H1 (cell line): Measurements from ENCODE around the gene TBC1D24. TPM values are rescaled to one million over a fixed set of nuclear protein-coding genes. Genes with fewer than 3 reads are reported as not detected.

ENCODE experiments used
- CTBP2 ChIP-seq: IDR thresholded peaks from 2 replicates; pipeline ENCODE4 v1.7.0; 2011; ENCODE audit warnings: borderline replicate concordance, mild to moderate bottlenecking, moderate library complexity, mixed read lengths, low read length; ENCODE audit not compliant: insufficient read depth, insufficient read length
- KDM4A ChIP-seq: IDR thresholded peaks from one replicate; pipeline ENCODE4 v1.7.1; 2012; ENCODE audit warnings: low read depth, mild to moderate bottlenecking, moderate library complexity, low read length, inconsistent platforms; ENCODE audit not compliant: severe bottlenecking
- POU5F1 ChIP-seq: IDR thresholded peaks from 2 replicates; pipeline ENCODE4 v1.6.1; 2011; ENCODE audit warnings: low read depth, mild to moderate bottlenecking, low read length, moderate library complexity
- RFX5 ChIP-seq: IDR thresholded peaks from 2 replicates; pipeline ENCODE4 v1.6.1; 2011; ENCODE audit warnings: low read depth, low read length, improper control_type of control experiment, borderline replicate concordance
- SP1 ChIP-seq: IDR thresholded peaks from 2 replicates; pipeline ENCODE4 v1.6.1; 2011; ENCODE audit warnings: low read depth, low read length
- TAF1 ChIP-seq: IDR thresholded peaks from 2 replicates; pipeline ENCODE4 v1.6.1; 2011; ENCODE audit warnings: mild to moderate bottlenecking, low read depth, low read length
- USF2 ChIP-seq: IDR thresholded peaks from 2 replicates; pipeline ENCODE4 v1.6.1; 2011; ENCODE audit warnings: low read length, improper control_type of control experiment
- polyA plus RNA-seq, 7 experiments: library from polyadenylated mRNA; depleted of rRNA in 3 of 7; stranded (reverse) in 5 of 7; unstranded in 2 of 7; fragments of >200 nt in 5 of 7; fragments of 200-250 nt in 2 of 7; gene quantifications; 1 replicate in 5 of 7; 2 replicates in 1 of 7; 4 replicates in 1 of 7; pipeline versions ENCODE4 v1.2.1 to v1.2.3, GENCODE V29; 2011 to 2013; ENCODE audit warnings: missing spikeins in 2 of 7, mixed read lengths in 2 of 7
- total RNA-seq: library from RNA; stranded (reverse); fragmentation: NEBNext Ultra II Directional; extraction: Animal tissue kit (Norgen Biotek cat#: 25700); gene quantifications from 2 replicates; pipeline ENCODE4 v1.2.1, GENCODE V29; 2021

Gene TBC1D24
- total and polyA plus RNA-seq, 2 of the 8 experiments (the other 6 are each of a cell fraction or from before 2014, with no cell fraction given) = 8.7 to 21.5 TPM

GRCh38 chr16:2484898-2485508 is 10.1 kb downstream of the TBC1D24 start (continued):
- no peak for TF ChIP-seq USF2
- no peak for TF ChIP-seq POU5F1
- no peak for TF ChIP-seq RFX5
- TF ChIP-seq TAF1 = no peak
- TF ChIP-seq SP1 = no peak
- TF ChIP-seq CTBP2 = no peak
- TF ChIP-seq KDM4A = no peak
